ENCODE measurements around the gene DCP1A.

DCP1A gene

GRCh38 chr3:53342353-53342752, 5.0 kb downstream of the DCP1A start:
- Histone ChIP-seq H4K20me1 (ENCODE audit: insufficient read depth, low read length) (no peaks in the 10 kb centered on the region; the same call in 1 of the 2 replicates), H2AFZ (ENCODE audit: low read length) (no peak overlapping the region), H3K4me2 (ENCODE audit: low read length) (no peak overlapping the region), H3K36me3 (ENCODE audit: insufficient read depth, low read length) (peaks cover 61% of the 10 kb centered on the region), H3K79me2 (ENCODE audit: insufficient read depth, low read length) (peaks cover 32% of the 10 kb centered on the region), H3K9ac (ENCODE audit: low read length) (no peak overlapping the region), H3K27me3 (ENCODE audit: insufficient read depth, low read length) (no peaks in the 10 kb centered on the region), H3F3A (ENCODE audit: insufficient read depth, low read length) (no peaks in the 10 kb centered on the region), H3K9me3 (ENCODE audit: low read length) (no peaks in the 10 kb centered on the region), H3K9me2 (ENCODE audit: low read depth, low read length) (no peaks in the 10 kb centered on the region), H3K27ac (ENCODE audit: low read depth, low read length, poor library complexity, severe bottlenecking) (no peak overlapping the region), H3K4me1 (ENCODE audit: insufficient read depth, low read length, severe bottlenecking) (peaks cover 19% of the 10 kb centered on the region), H3K4me3 (ENCODE audit: low read depth, low read length, poor library complexity, severe bottlenecking) (no peak overlapping the region)
- TF ChIP-seq CTCF (IDR thresholded peaks at IDR 0.05; ENCODE audit: low read length) (no peak), EZH2 (IDR thresholded peaks at IDR 0.05; ENCODE audit: borderline replicate concordance, low read length) (no peak)

- Histone ChIP-seq H3F3A (ENCODE audit: insufficient read depth, low read length) (no peaks in the 10 kb centered on the region), H3K4me2 (ENCODE audit: low read length) (no peak overlapping the region), H3K79me2 (ENCODE audit: insufficient read depth, low read length) (no peaks in the 10 kb centered on the region), H4K20me1 (ENCODE audit: insufficient read depth, low read length) (no peaks in the 10 kb centered on the region), H3K9ac (ENCODE audit: low read length) (no peak overlapping the region), H3K4me1 (ENCODE audit: insufficient read depth, low read length, severe bottlenecking) (no peaks in the 10 kb centered on the region), H3K36me3 (ENCODE audit: insufficient read depth, low read length) (peaks cover 75% of the 10 kb centered on the region), H3K4me3 (ENCODE audit: low read depth, low read length, poor library complexity, severe bottlenecking) (no peak overlapping the region), H2AFZ (ENCODE audit: low read length) (no peak overlapping the region), H3K9me3 (ENCODE audit: low read length) (no peaks in the 10 kb centered on the region), H3K27ac (ENCODE audit: low read depth, low read length, poor library complexity, severe bottlenecking) (no peak overlapping the region), H3K9me2 (ENCODE audit: low read depth, low read length) (no peaks in the 10 kb centered on the region), H3K27me3 (ENCODE audit: insufficient read depth, low read length) (no peaks in the 10 kb centered on the region)
- no peak for TF ChIP-seq EZH2 (IDR thresholded peaks at IDR 0.05; ENCODE audit: borderline replicate concordance, low read length)
- no peak for TF ChIP-seq CTCF (IDR thresholded peaks at IDR 0.05; ENCODE audit: low read length)
These were observed 10.0 kb downstream of the DCP1A start for GRCh38 chr3:53337167-53337940.

GRCh38 chr3:53334742-53335141, 12.6 kb downstream of the DCP1A start:
- H3K4me2 ChIP-seq (ENCODE audit: low read length), result no peak overlapping the region
- H3K36me3 ChIP-seq (ENCODE audit: insufficient read depth, low read length), result peaks cover 58% of the 10 kb centered on the region
- no peak overlapping the region for H3K27ac ChIP-seq (ENCODE audit: low read depth, low read length, poor library complexity, severe bottlenecking)
- no peaks in the 10 kb centered on the region for H3K9me3 ChIP-seq (ENCODE audit: low read length)
- no peak overlapping the region for H3K9ac ChIP-seq (ENCODE audit: low read length)
- peaks cover 4% of the 10 kb centered on the region; the same call in 1 of the 2 replicates for H3K79me2 ChIP-seq (ENCODE audit: insufficient read depth, low read length)
- H3F3A ChIP-seq (ENCODE audit: insufficient read depth, low read length), result no peaks in the 10 kb centered on the region
- no peak overlapping the region for H2AFZ ChIP-seq (ENCODE audit: low read length)
- H3K4me1 ChIP-seq (ENCODE audit: insufficient read depth, low read length, severe bottlenecking), result no peaks in the 10 kb centered on the region
- TF ChIP-seq CTCF (IDR thresholded peaks at IDR 0.05; ENCODE audit: low read length), result no peak
- TF ChIP-seq EZH2 (IDR thresholded peaks at IDR 0.05; ENCODE audit: borderline replicate concordance, low read length), result no peak
- no peaks in the 10 kb centered on the region for H3K27me3 ChIP-seq (ENCODE audit: insufficient read depth, low read length)
- no peak overlapping the region for H3K4me3 ChIP-seq (ENCODE audit: low read depth, low read length, poor library complexity, severe bottlenecking)
- no peaks in the 10 kb centered on the region; the same call in 1 of the 2 replicates for H4K20me1 ChIP-seq (ENCODE audit: insufficient read depth, low read length)
- H3K9me2 ChIP-seq (ENCODE audit: low read depth, low read length), result no peaks in the 10 kb centered on the region

Data from OCI-LY1 (cell line).